Tibial artery (tissue), 4 donors: Measurements from ENCODE around the gene IPO5.
"Not testable (repeated sequence)": the region's sequence is repeated elsewhere in the genome, so short reads cannot be mapped to it uniquely, and the experiment has no call there.

Experiments used
- DNase-seq, 2 donors: peaks; one replicate each; pipeline ENCODE4 v3.0.0-alpha.2; 2019
- H3K27ac ChIP-seq, 2 donors: fragments of 200-600 bp; sonication (generic) in 1 of 2; 1 replicate in 1 of 2; 2 replicates in 1 of 2; pipeline ENCODE4 v1.5.1; 2018 to 2019; ENCODE audit warnings: mild to moderate bottlenecking in 1 of 2
- H3K27me3 ChIP-seq, 2 donors: fragments of 200-600 bp; sonication (generic) in 1 of 2; one replicate each; pipeline versions ENCODE4 v1.5.1 to v1.6.0; 2016 to 2019
- H3K36me3 ChIP-seq, 3 donors: fragments of 200-600 bp; sonication (generic) in 2 of 3; one replicate each; pipeline ENCODE4 v1.5.1; 2016 to 2019; ENCODE audit warnings: mild to moderate bottlenecking in 2 of 3
- H3K4me1 ChIP-seq, 4 donors: fragments of 200-600 bp; sonication (generic) in 2 of 4; 1 replicate in 3 of 4; 2 replicates in 1 of 4; pipeline ENCODE4 v1.5.1; 2016 to 2019
- H3K4me3 ChIP-seq, 2 donors: fragments of 200-600 bp; sonication (generic) in 1 of 2; 1 replicate in 1 of 2; 2 replicates in 1 of 2; pipeline ENCODE4 v1.5.1; 2018 to 2019; ENCODE audit warnings: mild to moderate bottlenecking in 2 of 2
- H3K9me3 ChIP-seq, 3 donors: fragments of 200-600 bp; sonication (generic) in 1 of 3; one replicate each; pipeline ENCODE4 v1.5.1; 2016 to 2019
- CTCF ChIP-seq, 2 experiments: fragments of 200-600 bp in 1 of 2; fragments of 450-650 bp in 1 of 2; IDR thresholded peaks; one replicate each; pipeline ENCODE4 v1.5.1; 2017 to 2019; ENCODE audit warnings: antibody characterized with exemption in 2 of 2, mild to moderate bottlenecking in 1 of 2, moderate library complexity in 1 of 2
- intact Hi-C: fragments of 100-400 bp; cut with DNase I; formaldehyde crosslinking; loops from one replicate; pipeline ENCODE4 v1.15.0; 2023; ENCODE audit warnings: low total_unique reads

IPO5 gene

GRCh38 chr13:97986835-97987234 is 33.4 kb downstream of the IPO5 start:
- Histone ChIP-seq H3K9me3 (no peaks in the 10 kb centered on the region), H3K27ac (no peak overlapping the region), H3K4me1 (peaks cover 0 to 1% (median 0%) of the 10 kb centered on the region in 4 donors), H3K36me3 (peaks cover 57 to 80% (median 76%) of the 10 kb centered on the region in 3 donors), H3K27me3 (no peaks in the 10 kb centered on the region), H3K4me3 (no peak overlapping the region)
- no peak for TF ChIP-seq CTCF (IDR thresholded peaks at IDR 0.05)
- intact Hi-C loops: no loop called here
- DNase-seq: peak in 1 of 2 donors; percentile 28

GRCh38 chr13:97999653-98000052 is 46.2 kb downstream of the IPO5 start:
- no peak for TF ChIP-seq CTCF (IDR thresholded peaks at IDR 0.05)
- no peaks in the 10 kb centered on the region for H3K27me3 ChIP-seq
- peaks cover 77 to 94% (median 93%) of the 10 kb centered on the region in 3 donors for H3K36me3 ChIP-seq
- H3K4me3 ChIP-seq: no peak overlapping the region
- H3K27ac ChIP-seq: no peak overlapping the region
- H3K9me3 ChIP-seq: no peaks in the 10 kb centered on the region
- intact Hi-C loops: no loop called here
- no peak for DNase-seq
- H3K4me1 ChIP-seq: no peaks in the 10 kb centered on the region

GRCh38 chr13:98004107-98004506 is 50.6 kb downstream of the IPO5 start:
- no peak for TF ChIP-seq CTCF (IDR thresholded peaks at IDR 0.05)
- Histone ChIP-seq H3K27ac (no peak overlapping the region), H3K36me3 (peaks cover 87 to 98% (median 89%) of the 10 kb centered on the region in 3 donors), H3K4me3 (no peak overlapping the region), H3K9me3 (no peaks in the 10 kb centered on the region), H3K27me3 (no peaks in the 10 kb centered on the region), H3K4me1 (no peaks in the 10 kb centered on the region)
- intact Hi-C loops: no loop called here
- no peak for DNase-seq

GRCh38 chr13:98004997-98005396 is 51.5 kb downstream of the IPO5 start:
- H3K27me3 ChIP-seq, H3K4me3 ChIP-seq, DNase-seq, H3K9me3 ChIP-seq, intact Hi-C loops, H3K4me1 ChIP-seq, H3K27ac ChIP-seq: not testable (repeated sequence)
- peaks cover 86 to 95% (median 88%) of the 10 kb centered on the region in 3 donors for H3K36me3 ChIP-seq

- Histone ChIP-seq H3K27ac (no peak overlapping the region), H3K4me3 (no peak overlapping the region), H3K4me1 (no peaks in the 10 kb centered on the region), H3K36me3 (peaks cover 78 to 97% (median 83%) of the 10 kb centered on the region in 3 donors), H3K9me3 (no peaks in the 10 kb centered on the region), H3K27me3 (no peaks in the 10 kb centered on the region)
- no peak for DNase-seq
- TF ChIP-seq CTCF (IDR thresholded peaks at IDR 0.05): no peak
- intact Hi-C loops: no loop called here
These were observed 53.5 kb downstream of the IPO5 start for GRCh38 chr13:98007001-98007400.

- no peak for TF ChIP-seq CTCF (IDR thresholded peaks at IDR 0.05)
- H3K27ac ChIP-seq: no peak overlapping the region
- DNase-seq: no peak
- no peaks in the 10 kb centered on the region for H3K4me1 ChIP-seq
- no peaks in the 10 kb centered on the region for H3K9me3 ChIP-seq
- intact Hi-C loops: no loop called here
- H3K4me3 ChIP-seq: no peak overlapping the region
- peaks cover 79 to 97% (median 80%) of the 10 kb centered on the region in 3 donors for H3K36me3 ChIP-seq
- H3K27me3 ChIP-seq: no peaks in the 10 kb centered on the region
These were observed 59.8 kb downstream of the IPO5 start for GRCh38 chr13:98013241-98013640.
